Choroid plexus epithelial cell (primary cell): ENCODE measurements around the gene NSF.
"Not testable (repeated sequence)": the region's sequence is repeated elsewhere in the genome, so short reads cannot be mapped to it uniquely, and the experiment has no call there.

ENCODE experiments used
- DNase-seq: peaks from one replicate; pipeline ENCODE4 v3.0.0-alpha.2; 2010; ENCODE audit warnings: low read depth
- H3K4me3 ChIP-seq: 2 replicates; pipeline ENCODE4 v1.5.1; 2011; ENCODE audit warnings: low read depth, mild to moderate bottlenecking, control low read depth, low read length, moderate library complexity

Gene NSF

DNA sequence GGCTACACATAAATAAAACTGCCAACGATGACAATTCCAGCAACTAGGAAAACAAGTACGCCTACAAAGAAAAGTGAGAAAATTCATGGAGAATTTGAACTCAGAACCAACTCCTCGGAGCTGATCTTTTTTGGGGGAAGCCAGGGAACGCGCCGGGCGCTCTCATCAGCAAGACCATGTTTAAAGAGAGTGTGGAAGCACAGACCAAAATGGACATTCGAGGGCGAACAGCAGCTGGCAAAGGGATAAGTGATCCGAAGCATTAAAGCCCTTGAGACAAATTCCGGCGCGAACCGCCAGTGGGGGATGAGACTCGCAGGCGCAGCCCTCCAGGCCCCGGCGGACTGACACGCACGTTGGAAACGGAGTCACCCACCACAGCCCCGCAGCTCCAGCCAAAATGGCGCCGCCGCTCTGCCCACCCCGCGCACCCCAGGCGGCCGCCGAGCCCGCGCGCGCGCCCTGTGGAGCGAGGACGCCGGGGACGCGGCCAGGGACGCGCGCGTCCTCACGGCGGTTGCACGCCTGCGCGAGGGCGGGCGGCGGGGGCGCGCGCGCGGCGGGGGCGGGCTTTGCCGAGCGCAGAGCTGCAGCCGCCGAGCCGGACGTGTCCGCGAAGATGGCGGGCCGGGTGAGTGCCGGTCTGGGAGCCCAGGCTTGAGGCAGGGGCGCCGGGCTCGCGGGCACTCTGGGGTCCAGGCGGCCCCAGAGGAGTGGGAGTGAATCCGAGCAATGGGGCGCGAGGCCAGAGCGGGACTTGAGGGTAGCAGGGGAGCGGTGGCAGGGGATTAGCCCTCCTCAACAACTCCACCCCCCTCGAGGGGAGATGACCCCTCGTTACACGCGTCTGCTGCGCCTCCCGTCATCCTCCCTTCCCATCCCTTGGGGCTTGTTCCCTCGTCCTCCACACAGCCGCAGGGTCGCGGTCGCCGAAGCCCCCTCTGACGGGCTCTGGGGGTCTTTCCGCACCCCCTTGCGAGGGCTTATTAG, at the start of gene NSF:
Gene NSF, plus strand, starts transcription at position 513 of the 990 bp plus-strand sequence. Its CDS starts 107 bp downstream, at position 620.
- H3K4me3 ChIP-seq, DNase-seq: not testable (repeated sequence)

DNA sequence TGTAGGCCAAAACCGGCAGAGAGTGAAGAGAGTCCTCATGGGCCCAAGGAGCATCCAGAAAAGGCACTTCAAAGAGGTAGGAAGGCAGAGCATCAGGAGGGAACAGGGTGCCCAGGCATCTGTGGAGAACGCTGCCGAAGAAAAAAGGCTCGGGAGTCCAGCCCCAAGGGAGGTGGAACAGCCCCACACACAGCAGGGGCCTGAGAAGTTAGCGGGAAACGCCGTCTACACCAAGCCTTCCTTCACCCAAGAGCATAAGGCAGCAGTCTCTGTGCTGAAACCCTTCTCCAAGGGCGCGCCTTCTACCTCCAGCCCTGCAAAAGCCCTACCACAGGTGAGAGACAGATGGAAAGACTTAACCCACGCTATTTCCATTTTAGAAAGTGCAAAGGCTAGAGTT, 41.9 kb upstream of the NSF start:
- DNase-seq, H3K4me3 ChIP-seq: not testable (repeated sequence)

DNA sequence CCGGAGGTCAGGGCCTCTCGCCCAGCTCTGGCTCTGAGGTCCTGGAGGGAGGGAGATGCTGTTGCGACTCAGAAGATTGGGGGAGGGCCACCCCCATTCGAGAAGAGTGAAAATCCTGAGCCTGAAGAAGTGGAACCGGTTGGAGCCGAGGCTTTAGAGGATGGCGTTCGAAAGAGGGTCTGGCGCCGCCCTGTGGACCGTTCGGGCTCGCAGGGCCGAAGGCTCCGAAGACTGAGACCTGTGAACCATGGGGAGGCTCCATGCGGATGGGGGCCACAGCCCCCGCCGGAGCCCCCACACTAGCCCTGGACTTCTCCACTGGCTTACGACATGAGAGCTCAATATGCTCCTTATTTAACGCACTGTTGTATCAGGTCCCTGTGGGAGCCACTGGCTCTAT, 31.3 kb upstream of the NSF start:
- not testable (repeated sequence) for DNase-seq, H3K4me3 ChIP-seq

DNA sequence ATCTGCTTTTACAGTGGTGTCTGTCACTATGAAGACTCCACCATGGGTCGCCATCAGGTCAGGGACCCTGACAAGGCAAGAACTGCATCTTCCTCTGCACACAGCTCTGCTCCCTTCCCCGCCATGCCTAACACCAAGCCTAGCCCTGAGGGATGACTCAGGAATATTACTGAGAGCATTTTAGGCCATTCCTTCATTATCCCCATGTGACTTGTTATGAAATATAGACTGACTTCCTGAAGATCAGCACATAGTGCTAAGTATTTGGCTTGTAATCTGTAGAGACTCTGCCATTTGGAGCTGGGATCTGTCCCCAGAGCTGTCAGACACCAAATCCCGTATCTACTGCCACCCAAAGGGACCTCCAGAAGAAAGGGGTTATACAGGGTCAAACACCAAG, 30.4 kb upstream of the NSF start:
- DNase-seq, H3K4me3 ChIP-seq: not testable (repeated sequence)

DNA sequence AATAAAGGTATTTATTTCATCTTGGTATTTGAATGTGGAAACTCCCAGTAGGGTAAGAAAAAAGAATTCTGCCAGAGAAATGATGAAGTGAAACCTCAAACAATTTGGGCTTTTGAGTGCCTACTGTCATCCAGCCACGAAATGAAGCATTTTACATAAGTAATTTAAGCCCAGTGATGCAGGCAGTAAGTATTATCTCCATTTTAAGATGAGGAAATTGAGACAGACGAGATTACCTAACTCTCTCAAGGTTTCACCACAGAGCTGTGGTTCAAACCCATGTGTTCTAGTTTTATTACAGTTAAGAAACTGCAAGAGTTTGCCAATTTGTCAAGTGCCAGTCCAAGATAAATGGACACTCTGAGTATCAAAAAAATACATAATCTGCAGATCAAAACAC, 24.2 kb upstream of the NSF start:
- not testable (repeated sequence) for H3K4me3 ChIP-seq, DNase-seq

DNA sequence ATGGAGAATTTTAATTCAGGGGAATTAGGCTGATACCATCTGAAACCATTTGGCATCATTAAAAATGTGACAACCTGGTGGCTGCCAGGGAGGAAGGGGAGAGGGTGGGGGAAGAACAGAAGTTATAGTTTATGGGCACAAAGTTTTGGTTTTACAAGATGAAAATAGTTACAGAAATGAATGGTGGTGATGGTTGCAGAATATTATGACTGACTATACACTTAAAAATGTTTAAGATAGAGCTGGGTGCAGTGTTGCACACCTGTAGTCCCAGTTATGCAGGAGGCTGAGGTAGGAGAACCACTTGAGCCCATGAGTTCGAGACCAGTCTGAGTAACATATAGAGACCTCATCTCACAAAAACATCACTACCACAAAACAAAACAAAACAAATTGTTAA, 23.5 kb upstream of the NSF start:
- DNase-seq, H3K4me3 ChIP-seq: not testable (repeated sequence)

DNA sequence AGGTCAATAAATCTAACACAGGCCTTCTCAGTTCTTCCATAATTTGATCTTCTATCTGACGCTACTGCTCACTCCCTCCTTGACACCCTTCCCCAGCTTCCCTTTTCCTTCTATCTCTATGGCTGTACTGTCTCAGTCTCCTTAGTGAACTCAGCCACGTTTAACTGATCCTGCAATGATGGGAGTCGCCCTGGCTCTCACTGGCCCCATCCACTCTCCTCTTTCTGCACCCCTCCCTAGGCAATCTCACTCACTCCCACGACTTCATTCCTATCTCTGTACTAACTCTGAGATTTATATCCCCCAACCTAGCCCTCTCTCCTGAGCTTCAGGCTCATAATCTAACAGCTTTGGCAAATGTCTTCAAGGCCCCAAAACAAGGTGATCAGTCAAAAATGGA, 18.7 kb upstream of the NSF start:
- H3K4me3 ChIP-seq, DNase-seq: not testable (repeated sequence)

DNA sequence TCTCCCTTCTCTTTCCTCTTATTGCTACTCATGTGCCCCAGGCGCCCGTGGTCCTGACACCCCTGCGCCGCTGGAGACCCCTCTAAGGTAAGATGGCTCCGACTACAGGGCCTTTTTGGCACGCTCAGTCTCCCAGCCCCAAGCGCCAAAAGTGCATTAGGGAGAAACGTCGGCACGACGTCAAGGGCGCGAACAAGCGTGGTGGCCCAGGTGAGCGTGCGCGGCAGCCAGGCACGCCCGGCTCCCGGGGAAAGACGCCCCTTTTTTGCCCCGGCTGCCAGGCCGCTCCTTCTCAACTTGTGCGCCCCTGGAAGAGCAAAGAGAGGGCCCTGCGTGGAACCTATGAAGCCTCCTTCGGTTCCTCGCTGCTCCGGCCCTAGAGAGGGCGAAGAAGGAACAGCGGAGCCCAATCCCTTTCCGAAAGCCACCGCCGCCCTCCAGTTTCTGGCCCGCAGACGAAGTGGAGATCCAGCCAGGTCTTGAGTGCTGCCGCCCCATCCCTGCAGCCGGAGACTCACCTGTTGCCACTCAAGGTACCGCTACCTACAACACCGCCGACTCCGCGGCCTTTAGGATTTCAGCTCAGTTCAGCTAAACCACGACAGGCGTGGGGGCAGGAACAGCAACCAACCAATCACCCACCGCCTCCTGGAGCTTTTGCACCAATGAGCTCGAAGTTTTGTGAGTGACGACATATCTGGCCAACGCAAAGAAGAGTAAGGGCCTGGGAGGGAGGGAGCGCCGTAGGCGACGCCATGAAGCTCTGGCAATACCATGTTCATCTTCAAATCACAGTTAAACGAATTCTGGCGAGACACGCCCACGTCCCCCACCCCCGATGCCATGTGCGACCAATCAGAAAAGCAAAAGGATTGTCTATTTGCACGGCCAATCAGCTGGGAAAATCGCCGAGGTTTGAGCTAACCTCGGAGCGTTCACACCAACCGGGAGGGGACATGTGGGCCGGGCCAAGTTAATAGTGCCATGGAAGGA, 11.1 kb upstream of the NSF start, which contains the start of gene ARL17A:
Gene ARL17A, minus strand, starts transcription at position 609 of the 993 bp plus-strand sequence. CDS start 3,369 bp downstream, outside the sequence.
- H3K4me3 ChIP-seq = peak within 1 kb of the TSS; percentile 32
- not testable (repeated sequence) for DNase-seq

DNA sequence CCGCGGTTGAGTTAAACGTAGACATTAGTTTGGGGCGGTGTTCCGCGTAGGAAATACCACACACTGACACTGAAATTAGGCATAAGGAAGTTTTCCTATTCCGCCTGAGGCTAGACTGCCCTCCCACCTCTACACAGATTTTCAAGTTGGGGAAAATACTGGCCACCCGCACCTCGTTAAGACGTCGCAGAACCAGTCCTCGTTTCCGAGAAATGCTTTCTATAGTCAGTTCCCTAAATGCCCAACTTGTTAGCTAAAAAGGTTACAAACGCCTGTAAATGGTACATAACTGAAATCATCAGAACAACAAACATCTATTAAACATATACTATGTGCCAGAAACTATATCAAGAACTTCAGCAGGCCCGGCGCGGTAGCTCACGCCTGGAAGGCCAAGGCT, 10.4 kb upstream of the NSF start:
- not testable (repeated sequence) for DNase-seq
- peak overlapping the region; percentile 32 for H3K4me3 ChIP-seq

DNA sequence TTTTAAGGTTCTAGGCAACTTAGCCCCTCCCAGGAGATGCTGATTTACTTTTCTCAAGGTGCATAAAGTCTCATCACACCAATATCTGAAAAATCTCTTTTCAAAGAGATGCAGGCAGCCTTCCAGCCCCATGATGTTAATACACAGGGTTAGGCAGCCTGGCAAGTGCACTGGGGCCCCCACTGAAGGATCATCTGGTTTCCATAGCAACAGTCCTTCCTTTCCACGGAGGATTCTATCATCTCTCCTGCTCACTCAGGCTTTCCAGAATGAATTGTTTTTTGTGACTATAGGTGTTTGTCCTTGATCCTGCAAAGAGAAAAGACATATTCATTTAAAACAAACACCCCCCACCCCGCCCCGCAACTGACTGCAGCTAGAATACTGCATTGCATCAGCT, 5.0 kb upstream of the NSF start:
- H3K4me3 ChIP-seq, DNase-seq: not testable (repeated sequence)

DNA sequence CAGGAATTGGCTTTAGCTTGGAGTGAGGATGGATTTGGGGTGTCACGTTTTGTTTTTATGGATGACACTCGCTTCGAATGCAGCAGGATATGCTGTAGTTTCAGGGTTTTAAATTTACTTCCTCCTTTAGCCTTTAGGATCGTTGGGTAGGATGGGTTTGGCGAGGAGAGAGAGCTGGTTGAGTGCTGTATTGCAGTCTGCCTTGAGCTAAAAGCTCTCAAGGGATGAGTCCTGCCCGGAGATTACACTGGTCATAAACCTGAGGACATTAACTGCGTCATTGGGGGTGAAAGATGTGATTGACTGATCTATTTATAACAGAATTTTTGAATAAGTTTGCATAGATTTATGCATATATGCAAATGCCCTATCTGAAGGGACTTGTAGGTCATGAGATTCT, 863 bp downstream of the NSF start:
- not testable (repeated sequence) for H3K4me3 ChIP-seq, DNase-seq

DNA sequence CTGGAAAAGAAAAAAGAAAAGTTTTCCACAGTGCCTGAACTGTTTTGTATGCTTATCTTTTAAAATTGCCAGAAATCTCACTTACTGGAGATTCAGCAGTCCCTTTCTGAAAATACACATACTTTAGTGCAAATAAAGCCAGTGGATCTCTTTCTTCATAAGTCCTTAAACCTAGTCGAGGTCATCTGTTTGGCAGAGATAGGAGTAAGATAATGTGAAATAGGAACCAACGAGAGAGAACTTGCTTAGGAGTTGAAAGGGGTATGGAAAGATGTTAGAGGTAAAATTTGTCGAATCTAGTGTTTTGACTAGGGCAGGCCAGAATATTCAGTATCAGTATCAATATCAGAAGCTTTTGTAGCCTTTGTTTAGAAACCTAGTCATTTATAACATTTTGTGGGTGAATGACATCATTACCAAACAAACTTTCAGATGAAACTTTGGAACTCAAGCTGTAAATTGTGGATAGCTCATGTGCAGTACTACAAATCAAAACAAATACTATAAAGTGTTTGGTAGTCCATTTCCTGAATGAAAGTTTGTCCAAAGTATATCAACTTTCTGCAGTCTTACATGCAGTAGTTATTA, 8.0 kb downstream of the NSF start:
- not testable (repeated sequence) for DNase-seq, H3K4me3 ChIP-seq

DNA sequence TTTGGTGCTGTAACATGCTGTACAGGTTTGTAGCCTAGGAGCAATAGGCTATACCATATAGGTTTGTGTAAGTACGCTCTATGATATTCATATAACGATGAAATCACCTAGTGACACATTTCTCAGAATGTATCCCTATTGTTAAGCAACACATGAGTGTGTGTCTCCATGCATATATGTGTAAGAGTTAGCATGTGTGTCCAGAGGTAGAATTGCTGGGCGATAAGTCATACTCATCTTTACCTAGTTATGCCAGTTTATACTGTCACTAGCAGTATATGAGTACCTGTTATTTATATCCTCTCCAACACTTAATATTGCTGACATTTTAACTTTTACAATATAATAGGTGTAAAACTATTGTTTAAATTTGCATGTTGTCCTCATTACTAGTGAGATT, 10.3 kb downstream of the NSF start:
- H3K4me3 ChIP-seq, DNase-seq: not testable (repeated sequence)

DNA sequence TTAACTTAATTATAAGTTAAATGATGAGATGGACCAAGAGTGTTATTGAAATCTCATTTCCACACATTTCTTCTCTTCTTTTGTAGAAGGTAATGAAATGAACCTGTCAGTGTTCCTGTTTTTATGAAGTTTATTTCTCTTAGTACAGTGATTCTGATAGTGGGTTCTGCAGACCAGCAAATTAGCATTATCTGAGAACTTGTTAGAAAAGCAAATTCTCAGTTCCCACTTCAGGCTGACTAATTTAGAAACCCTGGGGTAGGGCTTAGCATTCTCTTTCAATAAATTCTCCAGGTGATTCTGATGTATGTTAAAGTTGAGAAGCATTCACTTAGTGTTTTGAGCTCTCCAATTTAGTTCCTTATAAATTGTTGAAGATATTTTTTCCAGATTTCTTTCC, 12.7 kb downstream of the NSF start:
- DNase-seq = not testable (repeated sequence)

DNA sequence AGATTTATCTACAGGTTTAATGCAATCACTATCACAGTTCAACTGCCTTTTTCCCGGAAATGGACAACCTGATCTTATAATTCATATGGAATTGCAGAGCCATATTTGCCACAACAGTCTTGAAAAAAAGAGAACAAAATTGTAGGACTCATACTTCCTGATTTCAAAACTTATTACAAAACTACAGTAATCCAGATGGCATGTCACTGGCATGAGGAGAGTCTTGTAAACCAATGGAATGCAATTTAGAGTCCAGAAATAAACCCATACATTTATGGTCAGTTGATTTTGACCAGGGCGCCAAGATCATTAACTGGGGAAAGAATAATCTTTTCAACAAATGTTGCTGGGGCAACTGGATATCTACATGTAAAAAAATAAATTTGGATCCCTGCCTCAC, 20.8 kb downstream of the NSF start:
- not testable (repeated sequence) for DNase-seq, H3K4me3 ChIP-seq

More for the DNA sequence above, 12.7 kb downstream of the NSF start:
- H3K4me3 ChIP-seq = not testable (repeated sequence)

DNA sequence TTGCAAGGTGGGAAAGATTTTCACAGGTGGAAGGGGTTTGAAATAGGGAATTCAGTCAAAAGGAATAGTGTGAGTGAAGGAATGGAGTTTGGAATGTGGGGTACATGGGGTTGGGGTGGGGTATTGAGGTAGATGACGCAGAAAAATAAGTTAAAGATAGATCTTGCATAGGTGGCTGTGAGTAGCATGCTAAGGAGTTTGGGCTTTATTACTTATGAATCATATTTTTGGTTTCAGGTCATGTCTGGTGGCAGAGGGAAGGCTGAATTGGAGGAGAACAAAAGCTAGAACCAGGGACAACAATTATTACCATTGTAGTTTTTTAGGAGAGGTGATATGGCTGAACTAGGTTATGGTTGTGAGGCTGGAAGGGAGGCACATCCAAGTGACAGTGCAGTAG, 23.4 kb downstream of the NSF start:
- not testable (repeated sequence) for H3K4me3 ChIP-seq, DNase-seq

DNA sequence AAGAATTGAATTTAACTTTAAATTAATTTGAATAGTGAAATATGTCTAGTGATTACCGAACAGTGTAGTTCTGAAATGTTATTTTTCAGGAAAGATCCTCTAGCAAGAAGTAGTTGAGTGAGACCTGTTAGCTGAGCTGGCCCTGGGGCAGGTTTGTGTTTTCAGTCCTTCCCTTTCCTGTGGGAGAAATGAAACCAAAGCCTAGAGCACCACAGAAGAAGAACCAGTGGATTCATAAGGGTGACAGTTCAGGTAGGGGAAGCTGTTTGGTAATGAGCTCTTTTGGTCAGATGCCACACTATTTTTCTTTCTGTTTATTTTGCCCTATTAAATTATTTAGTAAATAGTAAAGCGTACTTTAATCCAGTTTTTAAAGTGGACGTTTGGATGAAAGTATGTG, 26.7 kb downstream of the NSF start:
- DNase-seq, H3K4me3 ChIP-seq: not testable (repeated sequence)

DNA sequence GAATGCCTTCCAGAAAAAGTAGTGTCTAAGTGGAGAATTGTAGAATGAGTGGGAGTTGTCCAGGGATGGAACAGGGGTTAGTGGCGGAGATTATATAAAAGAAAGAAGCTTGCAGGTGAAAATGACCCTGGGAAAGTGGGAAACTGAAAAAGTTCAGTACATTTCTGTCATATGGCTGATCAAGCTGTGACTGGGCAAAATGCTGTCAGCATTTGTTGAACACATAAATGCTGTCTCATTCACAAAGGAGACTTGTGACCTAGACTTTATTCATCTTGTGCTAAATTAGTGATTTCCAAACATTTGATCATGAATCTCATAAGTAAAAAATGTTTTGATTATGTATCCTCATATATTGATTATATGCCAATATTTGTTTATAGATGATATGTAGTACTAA, 28.5 kb downstream of the NSF start:
- DNase-seq, H3K4me3 ChIP-seq: not testable (repeated sequence)

DNA sequence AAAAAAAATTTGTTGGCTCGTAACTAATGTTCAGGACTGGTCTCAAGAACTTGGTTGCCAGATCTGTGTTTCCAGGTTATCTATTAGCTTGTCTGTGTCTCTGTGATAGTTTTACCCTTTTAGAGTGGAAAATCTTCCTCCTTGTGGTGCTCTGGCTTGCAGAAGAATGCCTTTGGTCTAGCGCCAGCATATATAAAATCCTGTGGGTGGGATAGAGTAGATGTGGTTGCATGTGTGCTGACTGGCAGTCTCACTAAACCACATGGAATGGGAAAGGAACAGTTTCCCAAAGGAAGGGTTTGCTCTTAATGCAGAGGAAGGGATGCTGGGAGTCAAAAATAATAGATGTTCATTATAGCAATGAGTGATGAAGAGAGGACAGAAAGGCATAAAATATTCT, 33.3 kb downstream of the NSF start:
- DNase-seq, H3K4me3 ChIP-seq: not testable (repeated sequence)
